ENCODE data around the gene POLR2C. TPM values are rescaled to one million over a fixed set of nuclear protein-coding genes. Genes with fewer than 3 reads are reported as not detected.

The POLR2C gene
- total and polyA plus RNA-seq, 2 of the 13 experiments (the other 11 are each of a cell fraction or from before 2014, with no cell fraction given): 104 to 216 TPM

DNA sequence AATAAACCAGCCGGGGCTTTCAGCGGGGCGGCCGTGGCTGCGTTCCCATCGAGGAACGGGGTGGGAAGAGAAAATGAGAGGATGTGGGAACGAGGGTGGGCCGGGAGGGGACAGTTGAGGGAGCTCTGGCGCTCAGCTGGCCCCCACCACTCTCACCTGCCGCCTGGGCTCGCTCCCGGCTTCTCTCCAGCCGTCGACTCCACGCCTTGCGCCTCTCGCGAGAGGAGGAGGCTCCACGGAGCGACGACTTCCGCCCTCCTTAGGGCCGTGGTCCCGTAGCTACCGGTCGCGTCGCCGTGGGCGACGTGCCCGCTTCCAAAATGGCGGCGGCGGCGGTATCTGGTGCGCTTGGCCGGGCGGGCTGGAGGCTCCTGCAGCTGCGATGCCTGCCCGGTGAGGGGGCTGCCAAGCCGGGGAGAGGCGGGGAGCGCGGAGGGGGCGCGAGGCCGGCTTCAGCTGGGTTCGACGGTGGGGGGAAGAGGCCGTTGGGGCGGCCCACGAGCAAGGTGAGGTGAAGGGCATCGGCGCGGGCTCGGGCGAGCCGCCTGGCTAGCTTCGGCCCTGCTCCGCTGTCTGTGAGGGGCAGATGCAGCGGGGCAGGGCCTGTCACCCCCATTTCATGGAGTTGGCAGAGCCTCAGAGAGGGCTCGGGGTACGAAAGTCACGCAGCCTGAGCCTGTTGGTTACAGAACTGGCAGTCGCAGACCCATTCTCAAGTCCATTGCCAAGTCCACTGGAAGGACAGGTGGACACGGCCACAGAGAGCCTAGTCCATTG lies 15.1 kb upstream of the POLR2C start, which contains the start of the genes CIAPIN1 and COQ9 (continued):
- TF ChIP-seq, protein P1, sequence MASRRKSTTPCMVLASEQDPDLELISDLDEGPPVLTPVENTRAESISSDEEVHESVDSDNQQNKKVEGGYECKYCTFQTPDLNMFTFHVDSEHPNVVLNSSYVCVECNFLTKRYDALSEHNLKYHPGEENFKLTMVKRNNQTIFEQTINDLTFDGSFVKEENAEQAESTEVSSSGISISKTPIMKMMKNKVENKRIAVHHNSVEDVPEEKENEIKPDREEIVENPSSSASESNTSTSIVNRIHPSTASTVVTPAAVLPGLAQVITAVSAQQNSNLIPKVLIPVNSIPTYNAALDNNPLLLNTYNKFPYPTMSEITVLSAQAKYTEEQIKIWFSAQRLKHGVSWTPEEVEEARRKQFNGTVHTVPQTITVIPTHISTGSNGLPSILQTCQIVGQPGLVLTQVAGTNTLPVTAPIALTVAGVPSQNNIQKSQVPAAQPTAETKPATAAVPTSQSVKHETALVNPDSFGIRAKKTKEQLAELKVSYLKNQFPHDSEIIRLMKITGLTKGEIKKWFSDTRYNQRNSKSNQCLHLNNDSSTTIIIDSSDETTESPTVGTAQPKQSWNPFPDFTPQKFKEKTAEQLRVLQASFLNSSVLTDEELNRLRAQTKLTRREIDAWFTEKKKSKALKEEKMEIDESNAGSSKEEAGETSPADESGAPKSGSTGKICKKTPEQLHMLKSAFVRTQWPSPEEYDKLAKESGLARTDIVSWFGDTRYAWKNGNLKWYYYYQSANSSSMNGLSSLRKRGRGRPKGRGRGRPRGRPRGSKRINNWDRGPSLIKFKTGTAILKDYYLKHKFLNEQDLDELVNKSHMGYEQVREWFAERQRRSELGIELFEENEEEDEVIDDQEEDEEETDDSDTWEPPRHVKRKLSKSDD (CRISPR knock-in tag; IDR thresholded peaks at IDR 0.05; ENCODE audit: low read depth): peak; percentile 65; the same call in 1 of the 2 replicates
- TF ChIP-seq TRIM24 (CRISPR knock-in tag; IDR thresholded peaks at IDR 0.05) (no peak), ZFAT (CRISPR knock-in tag; conservative IDR thresholded peaks at IDR 0.05) (no peak; the same call in 1 of the 2 replicates), MATR3 (CRISPR knock-in tag; IDR thresholded peaks at IDR 0.05) (no peak), ZNF550 (CRISPR knock-in tag; IDR thresholded peaks at IDR 0.05; ENCODE audit: borderline replicate concordance) (no peak), NCOA2 (CRISPR knock-in tag; IDR thresholded peaks at IDR 0.05) (peak; percentile 58), ZFY (CRISPR knock-in tag; IDR thresholded peaks at IDR 0.05) (peak; percentile 96), ZNF230 (CRISPR knock-in tag; IDR thresholded peaks at IDR 0.05) (peak; percentile 90; the same call in 1 of the 2 replicates), ARNT (IDR thresholded peaks at IDR 0.05) (no peak), ZNF205 (CRISPR knock-in tag; IDR thresholded peaks at IDR 0.05) (peak; percentile 81; the same call in 1 of the 2 replicates), SOX6 (IDR thresholded peaks at IDR 0.05) (no peak), SOX6 (CRISPR knock-in tag; IDR thresholded peaks at IDR 0.05) (peak; percentile 83), KDM2A (CRISPR knock-in tag; IDR thresholded peaks at IDR 0.05; ENCODE audit: borderline replicate concordance, low read depth) (peak; percentile 98), MXI1 (IDR thresholded peaks at IDR 0.05; ENCODE audit: borderline replicate concordance, low read depth, low read length) (peak; percentile 97), CENPX (CRISPR knock-in tag; IDR thresholded peaks at IDR 0.05) (no peak), FOXM1 (CRISPR knock-in tag; IDR thresholded peaks at IDR 0.05) (no peak), ZNF160 (CRISPR knock-in tag; IDR thresholded peaks at IDR 0.05) (0 out of 2 replicates have a peak, but pooled peaks have one; percentile 92), ZNF772 (CRISPR knock-in tag; IDR thresholded peaks at IDR 0.05) (peak; percentile 78; the same call in 1 of the 2 replicates)
- TF ChIP-seq, protein P2, sequence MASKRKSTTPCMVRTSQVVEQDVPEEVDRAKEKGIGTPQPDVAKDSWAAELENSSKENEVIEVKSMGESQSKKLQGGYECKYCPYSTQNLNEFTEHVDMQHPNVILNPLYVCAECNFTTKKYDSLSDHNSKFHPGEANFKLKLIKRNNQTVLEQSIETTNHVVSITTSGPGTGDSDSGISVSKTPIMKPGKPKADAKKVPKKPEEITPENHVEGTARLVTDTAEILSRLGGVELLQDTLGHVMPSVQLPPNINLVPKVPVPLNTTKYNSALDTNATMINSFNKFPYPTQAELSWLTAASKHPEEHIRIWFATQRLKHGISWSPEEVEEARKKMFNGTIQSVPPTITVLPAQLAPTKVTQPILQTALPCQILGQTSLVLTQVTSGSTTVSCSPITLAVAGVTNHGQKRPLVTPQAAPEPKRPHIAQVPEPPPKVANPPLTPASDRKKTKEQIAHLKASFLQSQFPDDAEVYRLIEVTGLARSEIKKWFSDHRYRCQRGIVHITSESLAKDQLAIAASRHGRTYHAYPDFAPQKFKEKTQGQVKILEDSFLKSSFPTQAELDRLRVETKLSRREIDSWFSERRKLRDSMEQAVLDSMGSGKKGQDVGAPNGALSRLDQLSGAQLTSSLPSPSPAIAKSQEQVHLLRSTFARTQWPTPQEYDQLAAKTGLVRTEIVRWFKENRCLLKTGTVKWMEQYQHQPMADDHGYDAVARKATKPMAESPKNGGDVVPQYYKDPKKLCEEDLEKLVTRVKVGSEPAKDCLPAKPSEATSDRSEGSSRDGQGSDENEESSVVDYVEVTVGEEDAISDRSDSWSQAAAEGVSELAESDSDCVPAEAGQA (IDR thresholded peaks at IDR 0.05; ENCODE audit: low read depth): peak; percentile 92
- TF ChIP-seq, protein P2 (CRISPR knock-in tag; IDR thresholded peaks at IDR 0.05; ENCODE audit: borderline replicate concordance): no peak
- TF ChIP-seq, protein P3, sequence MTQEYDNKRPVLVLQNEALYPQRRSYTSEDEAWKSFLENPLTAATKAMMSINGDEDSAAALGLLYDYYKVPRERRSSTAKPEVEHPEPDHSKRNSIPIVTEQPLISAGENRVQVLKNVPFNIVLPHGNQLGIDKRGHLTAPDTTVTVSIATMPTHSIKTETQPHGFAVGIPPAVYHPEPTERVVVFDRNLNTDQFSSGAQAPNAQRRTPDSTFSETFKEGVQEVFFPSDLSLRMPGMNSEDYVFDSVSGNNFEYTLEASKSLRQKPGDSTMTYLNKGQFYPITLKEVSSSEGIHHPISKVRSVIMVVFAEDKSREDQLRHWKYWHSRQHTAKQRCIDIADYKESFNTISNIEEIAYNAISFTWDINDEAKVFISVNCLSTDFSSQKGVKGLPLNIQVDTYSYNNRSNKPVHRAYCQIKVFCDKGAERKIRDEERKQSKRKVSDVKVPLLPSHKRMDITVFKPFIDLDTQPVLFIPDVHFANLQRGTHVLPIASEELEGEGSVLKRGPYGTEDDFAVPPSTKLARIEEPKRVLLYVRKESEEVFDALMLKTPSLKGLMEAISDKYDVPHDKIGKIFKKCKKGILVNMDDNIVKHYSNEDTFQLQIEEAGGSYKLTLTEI (CRISPR knock-in tag; conservative IDR thresholded peaks at IDR 0.05): no peak
